WTC11 (cell line): ENCODE results near the gene CDC42EP4. TPM values are rescaled to one million over a fixed set of nuclear protein-coding genes. Genes with fewer than 3 reads are reported as not detected.

ENCODE experiments used
- ATAC-seq: fragments of 200-7000 bp; cut with Tn5 transposase; 2 replicates; pipeline ENCODE4 v1.10.0; 2021; ENCODE audit warnings: mild to moderate bottlenecking, moderate library complexity
- CTCF ChIA-PET: fragments of 300-600 bp; sonication (Branson Sonifier 250); formaldehyde crosslinking; loops from one replicate; lab custom pipeline; 2021; ENCODE audit warnings: antibody characterized with exemption; lab: Charles Lee
- POLR2A ChIA-PET: fragments of 350-600 bp; sonication (Branson Sonifier 250); formaldehyde crosslinking; loops from one replicate; lab custom pipeline; 2021; ENCODE audit warnings: antibody characterized with exemption; lab: Charles Lee
- DNase-seq: peaks from one replicate; pipeline ENCODE4 v3.0.0; 2021; ENCODE audit warnings: low spot score
- H3K27ac Mint-ChIP-seq: 2 replicates; pipeline ENCODE4 v1.8.0; 2021; ENCODE audit warnings: mixed read lengths
- H3K27me3 Mint-ChIP-seq: 2 replicates; pipeline ENCODE4 v1.8.0; 2021; ENCODE audit warnings: low read depth, mild to moderate bottlenecking, moderate library complexity, mixed read lengths
- H3K36me3 Mint-ChIP-seq: 2 replicates; pipeline ENCODE4 v1.8.0; 2021; ENCODE audit warnings: mixed read lengths
- H3K4me1 Mint-ChIP-seq: 2 replicates; pipeline ENCODE4 v1.8.0; 2022; ENCODE audit warnings: mixed read lengths
- H3K4me3 Mint-ChIP-seq: 2 replicates; pipeline ENCODE4 v1.8.0; 2021; ENCODE audit warnings: mild to moderate bottlenecking, moderate library complexity, mixed read lengths
- H3K9me3 Mint-ChIP-seq: 2 replicates; pipeline ENCODE4 v1.8.0; 2021; ENCODE audit warnings: mixed read lengths
- CREB1 ChIP-seq: sonication (generic); formaldehyde crosslinking; IDR thresholded peaks from 2 replicates; pipeline ENCODE4 v1.8.0; 2023; ENCODE audit warnings: mild to moderate bottlenecking, missing genetic modification reagents
- ESRRA ChIP-seq: sonication (generic); formaldehyde crosslinking; IDR thresholded peaks from 2 replicates; pipeline ENCODE4 v1.8.1; 2022; ENCODE audit warnings: mild to moderate bottlenecking, missing genetic modification reagents, borderline replicate concordance
- IRF2 ChIP-seq: sonication (generic); formaldehyde crosslinking; IDR thresholded peaks from 2 replicates; pipeline ENCODE4 v1.8.0; 2022; ENCODE audit warnings: low read depth, missing genetic modification reagents, borderline replicate concordance
- JAZF1 ChIP-seq: fragments of 250-450 bp; sonication (Bioruptor Pico); IDR thresholded peaks from 2 replicates; pipeline ENCODE4 v1.9.0; 2021; ENCODE audit warnings: moderate library complexity, mild to moderate bottlenecking, inconsistent platforms
- NFE2L1 ChIP-seq: sonication (generic); formaldehyde crosslinking; IDR thresholded peaks from 2 replicates; pipeline ENCODE4 v1.8.1; 2023; ENCODE audit warnings: missing genetic modification reagents
- NR2C2 ChIP-seq: sonication (generic); formaldehyde crosslinking; IDR thresholded peaks from 2 replicates; pipeline ENCODE4 v1.8.0; 2022; ENCODE audit warnings: mild to moderate bottlenecking, missing genetic modification reagents
- SP1 ChIP-seq: sonication (generic); formaldehyde crosslinking; conservative IDR thresholded peaks from 2 replicates; pipeline ENCODE4 v1.8.1; 2022; ENCODE audit warnings: missing genetic modification reagents
- TEAD4 ChIP-seq: sonication (generic); formaldehyde crosslinking; IDR thresholded peaks from 2 replicates; pipeline ENCODE4 v1.8.0; 2022; ENCODE audit warnings: mild to moderate bottlenecking, missing genetic modification reagents
- ZBTB21 ChIP-seq: sonication (generic); formaldehyde crosslinking; IDR thresholded peaks from 2 replicates; pipeline ENCODE4 v1.8.1; 2023; ENCODE audit warnings: mild to moderate bottlenecking, missing genetic modification reagents, borderline replicate concordance
- ZNF232 ChIP-seq: sonication (generic); formaldehyde crosslinking; IDR thresholded peaks from 2 replicates; pipeline ENCODE4 v1.8.0; 2022; ENCODE audit warnings: mild to moderate bottlenecking, missing genetic modification reagents
- total RNA-seq: library from RNA; stranded (reverse); gene quantifications from 3 replicates; pipeline ENCODE4 v1.2.3, GENCODE V29; 2021
- TF ChIP-seq, protein P1 (sequence below): fragments of 250-450 bp; sonication (Bioruptor Pico); IDR thresholded peaks from 2 replicates; pipeline ENCODE4 v1.8.0; 2021; ENCODE audit warnings: mild to moderate bottlenecking
- TF ChIP-seq, protein P2 (sequence below): sonication (generic); formaldehyde crosslinking; IDR thresholded peaks from 2 replicates; pipeline ENCODE4 v1.8.1; 2022; ENCODE audit warnings: mild to moderate bottlenecking, moderate library complexity, missing genetic modification reagents
- TF ChIP-seq, protein P3 (sequence below): fragments of 250-450 bp; sonication (Bioruptor Pico); IDR thresholded peaks from 2 replicates; pipeline ENCODE4 v1.9.0; 2021; ENCODE audit warnings: moderate library complexity, mild to moderate bottlenecking, inconsistent platforms, borderline replicate concordance
- TF ChIP-seq, protein P4 (sequence below): fragments of 250-450 bp; sonication (Bioruptor Pico); conservative IDR thresholded peaks from 2 replicates; pipeline ENCODE4 v1.9.0; 2021; ENCODE audit warnings: mild to moderate bottlenecking
- TF ChIP-seq, protein P5 (sequence below): sonication (generic); formaldehyde crosslinking; IDR thresholded peaks from 2 replicates; pipeline ENCODE4 v1.8.1; 2023; ENCODE audit warnings: mild to moderate bottlenecking, missing genetic modification reagents, moderate library complexity
- TF ChIP-seq, protein P6 (sequence below): fragments of 250-450 bp; sonication (Bioruptor Pico); IDR thresholded peaks from 2 replicates; pipeline ENCODE4 v1.9.0; 2021; ENCODE audit warnings: mild to moderate bottlenecking
- TF ChIP-seq, protein P7 (sequence below): sonication (generic); formaldehyde crosslinking; IDR thresholded peaks from 2 replicates; pipeline ENCODE4 v1.8.1; 2022; ENCODE audit warnings: low read depth, missing genetic modification reagents, borderline replicate concordance
- TF ChIP-seq, protein P8 (sequence below): sonication (generic); formaldehyde crosslinking; IDR thresholded peaks from 2 replicates; pipeline ENCODE4 v1.8.0; 2023; ENCODE audit warnings: missing genetic modification reagents
- TF ChIP-seq, protein P9 (sequence below): sonication (generic); formaldehyde crosslinking; IDR thresholded peaks from 2 replicates; pipeline ENCODE4 v1.8.1; 2023; ENCODE audit warnings: mild to moderate bottlenecking, moderate library complexity, missing genetic modification reagents

The CDC42EP4 gene
- total RNA-seq, 1 experiment from 2014 or later = 18.8 TPM

DNA sequence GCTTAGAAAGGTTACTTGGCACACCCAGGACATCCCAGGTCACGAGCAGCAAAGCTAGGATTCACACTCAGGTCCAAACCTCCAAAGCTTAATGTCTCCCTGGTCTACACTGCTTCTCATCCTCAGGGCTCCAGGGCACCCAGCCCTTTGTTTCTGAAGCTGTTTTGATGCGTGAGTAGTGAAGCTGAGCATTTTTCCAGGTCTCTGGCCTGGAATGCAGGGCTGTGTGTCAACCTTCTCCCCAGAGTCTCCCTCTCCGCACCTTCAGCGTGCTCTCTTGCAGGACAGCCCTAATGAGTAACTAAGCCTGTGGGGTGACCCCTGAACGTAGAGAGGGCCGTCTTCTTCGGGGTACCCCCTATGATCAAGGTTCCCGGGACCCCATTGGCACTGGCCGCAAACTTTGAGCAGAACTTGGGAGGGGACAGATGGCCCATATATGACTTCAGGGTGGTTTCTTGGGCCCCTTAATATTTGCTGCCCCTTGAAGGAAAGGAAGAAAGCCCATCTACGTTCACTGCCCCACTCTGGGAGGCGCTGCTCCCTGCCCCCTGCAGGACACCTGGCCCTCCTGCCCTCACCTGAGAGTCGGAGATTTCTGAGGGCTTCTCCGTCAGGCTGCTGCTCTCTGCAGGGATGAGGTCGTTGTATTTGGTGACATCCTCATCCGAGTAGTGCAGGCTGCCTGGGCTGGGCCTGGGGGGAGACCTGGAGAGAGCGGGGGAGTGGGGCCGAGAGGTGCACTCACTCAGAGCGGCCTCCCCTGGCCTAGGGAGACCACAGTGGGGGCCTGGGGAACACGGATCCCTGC is 36.4 kb upstream of the CDC42EP4 start (continued):
- TF ChIP-seq, protein P1, sequence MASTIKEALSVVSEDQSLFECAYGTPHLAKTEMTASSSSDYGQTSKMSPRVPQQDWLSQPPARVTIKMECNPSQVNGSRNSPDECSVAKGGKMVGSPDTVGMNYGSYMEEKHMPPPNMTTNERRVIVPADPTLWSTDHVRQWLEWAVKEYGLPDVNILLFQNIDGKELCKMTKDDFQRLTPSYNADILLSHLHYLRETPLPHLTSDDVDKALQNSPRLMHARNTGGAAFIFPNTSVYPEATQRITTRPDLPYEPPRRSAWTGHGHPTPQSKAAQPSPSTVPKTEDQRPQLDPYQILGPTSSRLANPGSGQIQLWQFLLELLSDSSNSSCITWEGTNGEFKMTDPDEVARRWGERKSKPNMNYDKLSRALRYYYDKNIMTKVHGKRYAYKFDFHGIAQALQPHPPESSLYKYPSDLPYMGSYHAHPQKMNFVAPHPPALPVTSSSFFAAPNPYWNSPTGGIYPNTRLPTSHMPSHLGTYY (CRISPR knock-in tag) = no peak
- TF ChIP-seq, protein P2, sequence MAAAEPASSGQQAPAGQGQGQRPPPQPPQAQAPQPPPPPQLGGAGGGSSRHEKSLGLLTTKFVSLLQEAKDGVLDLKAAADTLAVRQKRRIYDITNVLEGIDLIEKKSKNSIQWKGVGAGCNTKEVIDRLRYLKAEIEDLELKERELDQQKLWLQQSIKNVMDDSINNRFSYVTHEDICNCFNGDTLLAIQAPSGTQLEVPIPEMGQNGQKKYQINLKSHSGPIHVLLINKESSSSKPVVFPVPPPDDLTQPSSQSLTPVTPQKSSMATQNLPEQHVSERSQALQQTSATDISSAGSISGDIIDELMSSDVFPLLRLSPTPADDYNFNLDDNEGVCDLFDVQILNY (CRISPR knock-in tag) = no peak
- TF ChIP-seq, protein P3, sequence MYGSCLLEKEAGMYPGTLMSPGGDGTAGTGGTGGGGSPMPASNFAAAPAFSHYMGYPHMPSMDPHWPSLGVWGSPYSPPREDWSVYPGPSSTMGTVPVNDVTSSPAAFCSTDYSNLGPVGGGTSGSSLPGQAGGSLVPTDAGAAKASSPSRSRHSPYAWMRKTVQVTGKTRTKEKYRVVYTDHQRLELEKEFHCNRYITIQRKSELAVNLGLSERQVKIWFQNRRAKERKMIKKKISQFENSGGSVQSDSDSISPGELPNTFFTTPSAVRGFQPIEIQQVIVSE (CRISPR knock-in tag) = no peak

DNA sequence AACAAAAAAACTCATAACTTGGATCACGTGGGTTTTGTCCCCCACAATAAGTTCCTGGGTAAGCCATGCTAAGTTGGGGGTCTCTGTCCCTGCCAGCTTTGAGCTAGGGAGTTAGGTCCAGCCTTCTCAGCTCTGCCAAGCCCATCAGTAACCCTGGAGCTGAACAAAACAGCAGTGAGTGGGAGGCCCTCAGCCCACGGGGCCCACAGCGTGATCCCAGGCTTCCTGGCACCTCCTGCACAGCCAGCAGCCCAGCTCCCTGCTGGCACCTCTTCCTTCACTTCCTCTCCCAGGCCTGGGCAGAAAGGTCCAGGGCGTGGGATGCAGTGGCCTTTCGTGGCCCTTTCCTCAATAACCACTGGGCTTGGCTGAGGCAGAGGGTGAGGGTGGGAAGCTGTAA is 35.5 kb upstream of the CDC42EP4 start:
- H3K9me3 Mint-ChIP-seq = no peaks in the 10 kb centered on the region
- no peak overlapping the region for H3K27ac Mint-ChIP-seq
- H3K36me3 Mint-ChIP-seq = no peaks in the 10 kb centered on the region
- no peak for DNase-seq
- no peak overlapping the region for H3K4me3 Mint-ChIP-seq
- POLR2A ChIA-PET = interaction anchor here (0.6 to 2.0 kb wide), 3 partner anchors 13 to 408 kb away, joined by 3 to 8 read pairs (median 5); no protein-coding TSS in a partner anchor
- TF ChIP-seq ZBTB21 (CRISPR knock-in tag) (no peak), NR2C2 (CRISPR knock-in tag) (no peak), TEAD4 (CRISPR knock-in tag) (no peak), IRF2 (CRISPR knock-in tag) (no peak), ESRRA (CRISPR knock-in tag) (no peak), SP1 (CRISPR knock-in tag) (no peak), ZNF232 (CRISPR knock-in tag) (no peak), JAZF1 (CRISPR knock-in tag) (no peak), NFE2L1 (CRISPR knock-in tag) (no peak), CREB1 (CRISPR knock-in tag) (no peak)
- TF ChIP-seq, protein P4, sequence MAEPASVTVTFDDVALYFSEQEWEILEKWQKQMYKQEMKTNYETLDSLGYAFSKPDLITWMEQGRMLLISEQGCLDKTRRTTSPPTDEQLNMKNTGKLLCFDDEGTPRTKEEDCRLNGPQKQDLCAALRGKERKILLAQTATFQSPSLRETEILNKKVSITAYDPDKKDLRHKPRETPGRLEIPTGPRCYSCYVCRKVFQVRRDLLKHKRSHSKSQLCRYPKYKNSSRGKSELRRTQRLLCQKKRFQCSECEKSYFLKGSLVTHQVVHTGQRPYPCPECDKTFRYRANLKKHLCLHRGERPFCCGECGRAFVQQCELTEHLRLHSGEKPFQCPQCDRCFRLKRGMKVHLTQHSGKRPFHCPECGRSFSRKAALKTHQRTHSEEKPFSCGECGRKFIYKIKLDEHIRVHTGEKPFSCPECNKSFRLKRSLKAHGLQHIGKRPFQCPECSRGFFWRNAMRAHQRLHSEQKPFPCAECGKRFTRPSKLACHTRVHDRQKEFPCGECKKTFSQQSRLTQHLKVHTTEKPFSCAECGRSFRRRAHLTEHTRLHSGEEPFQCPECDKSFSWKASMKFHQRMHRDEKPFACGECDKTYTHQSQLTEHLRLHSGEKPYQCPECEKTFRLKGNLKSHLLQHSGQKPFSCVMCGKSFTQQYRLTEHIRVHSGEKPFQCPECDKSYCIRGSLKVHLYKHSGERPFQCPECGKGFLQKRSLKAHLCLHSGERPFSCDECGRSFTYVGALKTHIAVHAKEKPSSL (CRISPR knock-in tag) = no peak
- TF ChIP-seq, protein P5, sequence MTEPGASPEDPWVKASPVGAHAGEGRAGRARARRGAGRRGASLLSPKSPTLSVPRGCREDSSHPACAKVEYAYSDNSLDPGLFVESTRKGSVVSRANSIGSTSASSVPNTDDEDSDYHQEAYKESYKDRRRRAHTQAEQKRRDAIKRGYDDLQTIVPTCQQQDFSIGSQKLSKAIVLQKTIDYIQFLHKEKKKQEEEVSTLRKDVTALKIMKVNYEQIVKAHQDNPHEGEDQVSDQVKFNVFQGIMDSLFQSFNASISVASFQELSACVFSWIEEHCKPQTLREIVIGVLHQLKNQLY (CRISPR knock-in tag) = no peak
- TF ChIP-seq, protein P6, sequence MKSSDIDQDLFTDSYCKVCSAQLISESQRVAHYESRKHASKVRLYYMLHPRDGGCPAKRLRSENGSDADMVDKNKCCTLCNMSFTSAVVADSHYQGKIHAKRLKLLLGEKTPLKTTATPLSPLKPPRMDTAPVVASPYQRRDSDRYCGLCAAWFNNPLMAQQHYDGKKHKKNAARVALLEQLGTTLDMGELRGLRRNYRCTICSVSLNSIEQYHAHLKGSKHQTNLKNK = no peak
- TF ChIP-seq, protein P7, sequence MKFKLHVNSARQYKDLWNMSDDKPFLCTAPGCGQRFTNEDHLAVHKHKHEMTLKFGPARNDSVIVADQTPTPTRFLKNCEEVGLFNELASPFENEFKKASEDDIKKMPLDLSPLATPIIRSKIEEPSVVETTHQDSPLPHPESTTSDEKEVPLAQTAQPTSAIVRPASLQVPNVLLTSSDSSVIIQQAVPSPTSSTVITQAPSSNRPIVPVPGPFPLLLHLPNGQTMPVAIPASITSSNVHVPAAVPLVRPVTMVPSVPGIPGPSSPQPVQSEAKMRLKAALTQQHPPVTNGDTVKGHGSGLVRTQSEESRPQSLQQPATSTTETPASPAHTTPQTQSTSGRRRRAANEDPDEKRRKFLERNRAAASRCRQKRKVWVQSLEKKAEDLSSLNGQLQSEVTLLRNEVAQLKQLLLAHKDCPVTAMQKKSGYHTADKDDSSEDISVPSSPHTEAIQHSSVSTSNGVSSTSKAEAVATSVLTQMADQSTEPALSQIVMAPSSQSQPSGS (CRISPR knock-in tag) = no peak
- TF ChIP-seq, protein P8, sequence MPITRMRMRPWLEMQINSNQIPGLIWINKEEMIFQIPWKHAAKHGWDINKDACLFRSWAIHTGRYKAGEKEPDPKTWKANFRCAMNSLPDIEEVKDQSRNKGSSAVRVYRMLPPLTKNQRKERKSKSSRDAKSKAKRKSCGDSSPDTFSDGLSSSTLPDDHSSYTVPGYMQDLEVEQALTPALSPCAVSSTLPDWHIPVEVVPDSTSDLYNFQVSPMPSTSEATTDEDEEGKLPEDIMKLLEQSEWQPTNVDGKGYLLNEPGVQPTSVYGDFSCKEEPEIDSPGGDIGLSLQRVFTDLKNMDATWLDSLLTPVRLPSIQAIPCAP (CRISPR knock-in tag) = no peak
- TF ChIP-seq, protein P9, sequence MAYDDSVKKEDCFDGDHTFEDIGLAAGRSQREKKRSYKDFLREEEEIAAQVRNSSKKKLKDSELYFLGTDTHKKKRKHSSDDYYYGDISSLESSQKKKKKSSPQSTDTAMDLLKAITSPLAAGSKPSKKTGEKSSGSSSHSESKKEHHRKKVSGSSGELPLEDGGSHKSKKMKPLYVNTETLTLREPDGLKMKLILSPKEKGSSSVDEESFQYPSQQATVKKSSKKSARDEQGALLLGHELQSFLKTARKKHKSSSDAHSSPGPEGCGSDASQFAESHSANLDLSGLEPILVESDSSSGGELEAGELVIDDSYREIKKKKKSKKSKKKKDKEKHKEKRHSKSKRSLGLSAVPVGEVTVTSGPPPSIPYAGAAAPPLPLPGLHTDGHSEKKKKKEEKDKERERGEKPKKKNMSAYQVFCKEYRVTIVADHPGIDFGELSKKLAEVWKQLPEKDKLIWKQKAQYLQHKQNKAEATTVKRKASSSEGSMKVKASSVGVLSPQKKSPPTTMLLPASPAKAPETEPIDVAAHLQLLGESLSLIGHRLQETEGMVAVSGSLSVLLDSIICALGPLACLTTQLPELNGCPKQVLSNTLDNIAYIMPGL (CRISPR knock-in tag) = no peak
- no peak for ATAC-seq
- peaks cover 50% of the 10 kb centered on the region for H3K4me1 Mint-ChIP-seq
- CTCF ChIA-PET = interaction anchor here (0.7 to 1.8 kb wide), 7 partner anchors 12 to 91 kb away, joined by 3 to 17 read pairs (median 4); partner anchors contain the start of gene CDC42EP4
- no peaks in the 10 kb centered on the region for H3K27me3 Mint-ChIP-seq
